GM12878 (cell line): ENCODE results near the gene EPAS1. TPM values are rescaled to one million over a fixed set of nuclear protein-coding genes. Genes with fewer than 3 reads are reported as not detected.

Experiments used
- ATAC-seq: fragments of 200-7000 bp; cut with Tn5 transposase; 3 replicates; pipeline ENCODE4 v1.9.1; 2020; ENCODE audit warnings: mild to moderate bottlenecking, moderate library complexity
- BruUV-seq: library from RNA; stranded (reverse); fragments of 400-500 nt; replicated peaks from 2 replicates; lab custom pipeline; 2021; lab: Mats Ljungman, UMichigan
- CTCF ChIA-PET: fragments of 300-600 bp; sonication (Branson Sonifier 250); formaldehyde crosslinking; extraction: SDS; loops from one replicate; lab custom pipeline; 2021; ENCODE audit warnings: inconsistent platforms; lab: Yijun Ruan, JAX
- POLR2A ChIA-PET: fragments of 350-600 bp; formaldehyde crosslinking; extraction: SDS; loops from one replicate; lab custom pipeline; 2021; ENCODE audit warnings: inconsistent platforms; lab: Charles Lee
- RAD21 ChIA-PET: fragments of 300-600 bp; sonication (Branson Sonifier 250); formaldehyde crosslinking; loops from one replicate; lab custom pipeline; 2023; ENCODE audit warnings: antibody characterized with exemption; ENCODE audit not compliant: unreplicated experiment; lab: Charles Lee
- SMC1A ChIA-PET: fragments of 300-600 bp; sonication (Branson Sonifier 250); formaldehyde crosslinking; loops from one replicate; lab custom pipeline; 2023; ENCODE audit not compliant: unreplicated experiment, uncharacterized antibody; lab: Charles Lee
- DNase-seq: peaks from one replicate; pipeline ENCODE4 v3.0.0-alpha.2; 2011; ENCODE audit warnings: low read depth, low spot score
- FAIRE-seq: peaks from 3 replicates; lab custom pipeline; 2011; peaks lifted over from hg19 to GRCh38; lab: Jason Lieb, UNC
- H2AFZ ChIP-seq: 2 replicates; pipeline ENCODE4 v1.6.0; 2011; ENCODE audit warnings: low read depth, low read length, control low read depth; ENCODE audit not compliant: control insufficient read depth
- H3K27ac ChIP-seq: 2 replicates; pipeline ENCODE4 v1.5.1; 2011; ENCODE audit warnings: control low read depth; ENCODE audit not compliant: control insufficient read depth, insufficient read depth
- H3K27me3 ChIP-seq, 2 experiments: replicated peaks in 1 of 2; 2 replicates each; pipeline versions ENCODE4 v1.6.0 to v1.6.1; 2011; ENCODE audit warnings: low read length in 1 of 2; ENCODE audit not compliant: control insufficient read depth in 2 of 2, insufficient read depth in 2 of 2
- H3K36me3 ChIP-seq, 2 experiments: 2 replicates each; pipeline ENCODE4 v1.5.1; 2011; ENCODE audit warnings: low read length in 1 of 2; ENCODE audit not compliant: control insufficient read depth in 2 of 2, insufficient read depth in 2 of 2
- H3K4me1 ChIP-seq: 2 replicates; pipeline ENCODE4 v1.6.1; 2011; ENCODE audit warnings: mild to moderate bottlenecking, low read length, moderate library complexity, mixed read lengths; ENCODE audit not compliant: control insufficient read depth, insufficient read depth
- H3K4me2 ChIP-seq: 2 replicates; pipeline ENCODE4 v1.6.0; 2011; ENCODE audit warnings: control low read depth; ENCODE audit not compliant: control insufficient read depth, insufficient read depth
- H3K4me3 ChIP-seq: fragments of 200-600 bp; sonication (generic); 2 replicates; pipeline ENCODE4 v1.5.1; 2016
- H3K79me2 ChIP-seq: 2 replicates; pipeline ENCODE4 v1.6.0; 2011; ENCODE audit warnings: low read length; ENCODE audit not compliant: control insufficient read depth, insufficient read depth
- H3K9ac ChIP-seq: 2 replicates; pipeline ENCODE4 v1.8.0; 2011; ENCODE audit warnings: low read length, control low read depth, mixed read lengths; ENCODE audit not compliant: control insufficient read depth, insufficient read depth
- H3K9me3 ChIP-seq: replicated peaks from 3 replicates; pipeline ENCODE4 v1.5.1; 2011; ENCODE audit warnings: mild to moderate bottlenecking, low read length; ENCODE audit not compliant: control insufficient read depth, insufficient read depth
- H4K20me1 ChIP-seq: 2 replicates; pipeline ENCODE4 v1.6.0; 2011; ENCODE audit not compliant: control insufficient read depth, insufficient read depth
- BMI1 ChIP-seq: fragments of 450-650 bp; IDR thresholded peaks from 2 replicates; pipeline ENCODE4 v1.6.1; 2016; ENCODE audit warnings: mild to moderate bottlenecking, moderate library complexity, borderline replicate concordance
- CBX5 ChIP-seq: sonication (generic); IDR thresholded peaks from 2 replicates; pipeline ENCODE4 v1.6.1; 2016; ENCODE audit warnings: low read depth, moderate library complexity, mild to moderate bottlenecking, inconsistent platforms
- CEBPB ChIP-seq, 2 experiments: fragments of 150-350 bp in 1 of 2; IDR thresholded peaks; 2 replicates each; pipeline ENCODE4 v1.6.1; 2012 to 2014; ENCODE audit warnings: low read depth in 2 of 2, low read length in 2 of 2, borderline replicate concordance in 1 of 2, inconsistent platforms in 1 of 2
- EED ChIP-seq: sonication (generic); IDR thresholded peaks from 2 replicates; pipeline ENCODE4 v1.6.1; 2016; ENCODE audit warnings: antibody characterized with exemption, low read depth
- PBX3 ChIP-seq: IDR thresholded peaks from 2 replicates; pipeline ENCODE4 v1.6.1; 2011; ENCODE audit warnings: mild to moderate bottlenecking, low read depth, low read length, moderate library complexity; ENCODE audit not compliant: insufficient replicate concordance
- SKIL ChIP-seq: fragments of 450-650 bp; IDR thresholded peaks from 2 replicates; pipeline ENCODE4 v1.6.1; 2017; ENCODE audit warnings: mild to moderate bottlenecking, low read depth, inconsistent platforms; ENCODE audit not compliant: poor library complexity, severe bottlenecking
- SMARCA5 ChIP-seq: fragments of 450-650 bp; IDR thresholded peaks from 2 replicates; pipeline ENCODE4 v1.6.1; 2017; ENCODE audit warnings: mild to moderate bottlenecking
- STAT3 ChIP-seq: IDR thresholded peaks from 2 replicates; pipeline ENCODE4 v1.6.1; 2011; ENCODE audit warnings: low read depth, low read length, improper control_type of control experiment
- ZNF274 ChIP-seq: IDR thresholded peaks from one replicate; pipeline ENCODE4 v1.8.0; 2011; ENCODE audit not compliant: insufficient read length, insufficient read depth
- WGBS: methylation state at CpG from one replicate; pipeline ENCODE4 v1.1.6; 2016; ENCODE audit warnings: low lambda C conversion rate; ENCODE audit not compliant: insufficient replicate concordance, insufficient coverage; ENCODE audit errors: missing lambda C conversion rate; 5-methylcytosine and 5-hydroxymethylcytosine counted together
- in situ Hi-C: fragments of 300-500 bp; cut with MboI; formaldehyde crosslinking; loops from 9 replicates; pipeline ENCODE4 v1.14.3; 2018; ENCODE audit warnings: mixed read lengths
- intact Hi-C: fragments of 100-400 bp; cut with micrococcal nuclease; formaldehyde crosslinking; loops from one replicate; pipeline ENCODE4 v1.14.2; 2022; ENCODE audit not compliant: unreplicated experiment
- polyA plus RNA-seq, 11 experiments: library from polyadenylated mRNA; depleted of rRNA in 4 of 11; unstranded in 6 of 11; stranded (reverse) in 5 of 11; fragments of >200 nt; fragmentation: Nextera tagmentation in 4 of 11; fragmentation: Illumina TruSeq in 1 of 11; extraction: Ambion mirVana in 4 of 11; extraction: Trizol in 1 of 11; gene quantifications; 1 replicate in 1 of 11; 2 replicates in 10 of 11; pipeline versions ENCODE4 v1.2.1 to v1.2.3, GENCODE V29; 2011 to 2016; ENCODE audit warnings: inconsistent platforms in 2 of 11, missing spikeins in 2 of 11, low read depth in 1 of 11
- total RNA-seq, 4 experiments: library from RNA; depleted of rRNA in 3 of 4; stranded (reverse); fragments of >200 nt in 3 of 4; fragmentation: Illumina TruSeq in 1 of 4; extraction: Trizol in 1 of 4; gene quantifications; 2 replicates each; pipeline versions ENCODE4 v1.2.1 to v1.2.3, GENCODE V29; 2013 to 2021

The EPAS1 gene
- total and polyA plus RNA-seq, 10 of the 15 experiments (the other 5 are each of a cell fraction or from before 2014, with no cell fraction given): 0.11 to 22.0 (median 1.3) TPM; not detected in 1

GRCh38 chr2:46381871-46382270 is 84.7 kb downstream of the EPAS1 start (continued):
- no peak for TF ChIP-seq EED
- no peak for TF ChIP-seq SMARCA5
- no peak for TF ChIP-seq BMI1
- no peak for TF ChIP-seq CBX5
- no peak for TF ChIP-seq PBX3
- no peak for TF ChIP-seq SKIL
- no peak for TF ChIP-seq ZNF274
- TF ChIP-seq STAT3: no peak
- TF ChIP-seq, all 136 proteins: peak for 0

GRCh38 chr2:46382331-46383112 is 85.3 kb downstream of the EPAS1 start:
- no peak overlapping the region for H3K9ac ChIP-seq
- TF ChIP-seq CEBPB (IDR thresholded peaks at IDR 0.05; ENCODE audit: borderline replicate concordance in 1 of 2, low read depth in 2 of 2, low read length in 2 of 2): no peak
- H3K27me3 ChIP-seq: no peaks in the 10 kb centered on the region
- CTCF ChIA-PET: no interaction called here
- H3K4me3 ChIP-seq: no peak overlapping the region
- BruUV-seq: no TSS peak
- POLR2A ChIA-PET: no interaction called here
- ATAC-seq (no peak), FAIRE-seq (no peak), DNase-seq (no peak)
- H3K79me2 ChIP-seq: no peaks in the 10 kb centered on the region
- intact Hi-C loops (no loop called here), in situ Hi-C loops (no loop called here)
- no peaks in the 10 kb centered on the region for H3K4me1 ChIP-seq
- no peak overlapping the region for H2AFZ ChIP-seq
- no peak overlapping the region for H3K27ac ChIP-seq
- H3K4me2 ChIP-seq: no peak overlapping the region
- SMC1A ChIA-PET: no interaction called here
- RAD21 ChIA-PET: no interaction called here
- WGBS: 5% methylated on average over 13 of the region's 14 CpGs
- no peaks in the 10 kb centered on the region for H3K9me3 ChIP-seq
- peaks cover 0 to 2% of the 10 kb centered on the region in 2 experiments; a peak in 2 of 4 replicates for H3K36me3 ChIP-seq
- H4K20me1 ChIP-seq: no peaks in the 10 kb centered on the region
